Suprapubic skin (tissue), 4 donors: ENCODE data around the gene POLR3C. TPM values are rescaled to one million over a fixed set of nuclear protein-coding genes. Genes with fewer than 3 reads are reported as not detected.
"Not testable (repeated sequence)": the region's sequence is repeated elsewhere in the genome, so short reads cannot be mapped to it uniquely, and the experiment has no call there.

Experiments
- DNase-seq, 2 donors: peaks; one replicate each; pipeline ENCODE4 v3.0.0-alpha.2; 2019; ENCODE audit warnings: low spot score in 2 of 2
- H3K27ac ChIP-seq: fragments of 200-600 bp; sonication (generic); one replicate; pipeline ENCODE4 v1.5.1; 2019
- H3K27me3 ChIP-seq: fragments of 200-600 bp; sonication (generic); one replicate; pipeline ENCODE4 v1.5.1; 2019
- H3K36me3 ChIP-seq: fragments of 200-600 bp; sonication (generic); one replicate; pipeline ENCODE4 v1.5.1; 2019
- H3K4me1 ChIP-seq: fragments of 200-600 bp; sonication (generic); one replicate; pipeline ENCODE4 v1.5.1; 2019
- H3K4me3 ChIP-seq: fragments of 200-600 bp; sonication (generic); one replicate; pipeline ENCODE4 v1.5.1; 2019; ENCODE audit warnings: mild to moderate bottlenecking
- H3K9me3 ChIP-seq: fragments of 200-600 bp; sonication (generic); one replicate; pipeline ENCODE4 v1.5.1; 2019
- EP300 ChIP-seq: sonication (generic); formaldehyde crosslinking; IDR thresholded peaks from one replicate; pipeline ENCODE4 v1.6.1; 2017; ENCODE audit warnings: antibody characterized with exemption
- POLR2A ChIP-seq, 2 donors: fragments of 450-650 bp; IDR thresholded peaks; one replicate each; pipeline ENCODE4 v1.6.1; 2017; ENCODE audit warnings: antibody characterized with exemption in 2 of 2, mild to moderate bottlenecking in 2 of 2, moderate library complexity in 2 of 2
- POLR2AphosphoS5 ChIP-seq, 3 donors: sonication (generic); formaldehyde crosslinking; IDR thresholded peaks; one replicate each; pipeline ENCODE4 v1.6.1; 2017; ENCODE audit warnings: antibody characterized with exemption in 3 of 3
- WGBS: methylation state at CpG from one replicate; pipeline ENCODE4 v1.1.5; 2018; 5-methylcytosine and 5-hydroxymethylcytosine counted together
- total RNA-seq, 4 donors: library from RNA; depleted of rRNA; stranded (reverse); fragments of >200 nt; gene quantifications; one replicate each; pipeline ENCODE4 v1.1.0, GENCODE V29; 2016
- TF ChIP-seq, protein P1 (sequence below), 2 donors: fragments of 200-600 bp in 1 of 2; fragments of 450-650 bp in 1 of 2; sonication (generic) in 1 of 2; IDR thresholded peaks; one replicate each; pipeline ENCODE4 v1.5.1; 2016 to 2019; ENCODE audit warnings: antibody characterized with exemption in 2 of 2, mild to moderate bottlenecking in 1 of 2, moderate library complexity in 1 of 2

Gene POLR3C
- total RNA-seq, 4 donors from 2014 or later: 22.5 to 40.8 (median 24.8) TPM

DNA sequence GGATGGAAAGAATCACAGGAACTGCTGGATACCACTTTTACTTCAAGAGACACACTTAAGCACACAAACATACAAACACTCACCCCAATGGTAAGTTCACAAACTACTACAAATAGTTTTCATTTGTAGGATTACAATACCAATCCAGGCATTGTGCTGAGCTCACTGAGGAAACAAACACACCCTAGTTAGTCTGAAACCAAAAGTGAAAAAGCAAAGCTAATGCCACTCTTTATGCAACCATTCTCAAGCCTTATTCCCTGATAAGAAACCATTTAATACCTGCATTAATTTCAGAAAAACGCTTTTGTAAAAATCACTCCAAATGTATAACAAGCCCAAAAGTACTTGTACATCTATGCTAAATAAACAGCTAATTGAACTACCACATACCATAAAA, 38.5 kb upstream of the POLR3C start:
- DNase-seq: no peak
- WGBS: 86% methylated on average over 1 of the region's 1 CpG
- TF ChIP-seq, protein P1, sequence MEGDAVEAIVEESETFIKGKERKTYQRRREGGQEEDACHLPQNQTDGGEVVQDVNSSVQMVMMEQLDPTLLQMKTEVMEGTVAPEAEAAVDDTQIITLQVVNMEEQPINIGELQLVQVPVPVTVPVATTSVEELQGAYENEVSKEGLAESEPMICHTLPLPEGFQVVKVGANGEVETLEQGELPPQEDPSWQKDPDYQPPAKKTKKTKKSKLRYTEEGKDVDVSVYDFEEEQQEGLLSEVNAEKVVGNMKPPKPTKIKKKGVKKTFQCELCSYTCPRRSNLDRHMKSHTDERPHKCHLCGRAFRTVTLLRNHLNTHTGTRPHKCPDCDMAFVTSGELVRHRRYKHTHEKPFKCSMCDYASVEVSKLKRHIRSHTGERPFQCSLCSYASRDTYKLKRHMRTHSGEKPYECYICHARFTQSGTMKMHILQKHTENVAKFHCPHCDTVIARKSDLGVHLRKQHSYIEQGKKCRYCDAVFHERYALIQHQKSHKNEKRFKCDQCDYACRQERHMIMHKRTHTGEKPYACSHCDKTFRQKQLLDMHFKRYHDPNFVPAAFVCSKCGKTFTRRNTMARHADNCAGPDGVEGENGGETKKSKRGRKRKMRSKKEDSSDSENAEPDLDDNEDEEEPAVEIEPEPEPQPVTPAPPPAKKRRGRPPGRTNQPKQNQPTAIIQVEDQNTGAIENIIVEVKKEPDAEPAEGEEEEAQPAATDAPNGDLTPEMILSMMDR (IDR thresholded peaks at IDR 0.05): no peak
- TF ChIP-seq POLR2AphosphoS5 (IDR thresholded peaks at IDR 0.05): no peak
- no peak for TF ChIP-seq EP300
- no peak for TF ChIP-seq POLR2A (IDR thresholded peaks at IDR 0.05)
- H3K4me3 ChIP-seq: no peak overlapping the region
- H3K9me3 ChIP-seq: no peaks in the 10 kb centered on the region
- no peaks in the 10 kb centered on the region for H3K27me3 ChIP-seq
- peaks cover 7% of the 10 kb centered on the region for H3K36me3 ChIP-seq
- H3K4me1 ChIP-seq: peaks cover 4% of the 10 kb centered on the region
- H3K27ac ChIP-seq: no peak overlapping the region

DNA sequence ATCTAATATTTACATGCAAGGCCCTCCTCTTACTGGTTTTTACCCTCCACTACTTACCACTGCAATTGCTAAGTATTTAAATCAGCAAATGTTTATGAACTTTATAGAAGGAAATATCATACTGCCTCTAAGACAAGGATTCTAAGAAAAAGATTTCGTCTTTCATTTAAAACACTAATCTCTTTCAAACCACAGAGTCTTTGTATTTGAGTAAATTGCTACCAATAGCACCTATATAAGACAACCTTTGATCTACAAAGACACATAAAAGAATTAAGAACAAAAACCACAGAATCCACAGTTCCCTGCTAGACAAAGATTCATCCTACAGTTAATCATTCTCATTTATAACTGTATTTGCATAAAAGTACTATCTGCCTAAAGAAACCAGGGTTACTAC, 37.7 kb upstream of the POLR3C start:
- peaks cover 4% of the 10 kb centered on the region for H3K4me1 ChIP-seq
- no peak for DNase-seq
- H3K36me3 ChIP-seq: peaks cover 7% of the 10 kb centered on the region
- H3K27me3 ChIP-seq: no peaks in the 10 kb centered on the region
- 0% methylated on average over 1 of the region's 1 CpG for WGBS
- H3K27ac ChIP-seq: no peak overlapping the region
- TF ChIP-seq POLR2A (IDR thresholded peaks at IDR 0.05) (no peak), POLR2AphosphoS5 (IDR thresholded peaks at IDR 0.05) (no peak), EP300 (no peak)
- TF ChIP-seq, protein P1 (IDR thresholded peaks at IDR 0.05): no peak
- no peaks in the 10 kb centered on the region for H3K9me3 ChIP-seq
- H3K4me3 ChIP-seq: no peak overlapping the region

DNA sequence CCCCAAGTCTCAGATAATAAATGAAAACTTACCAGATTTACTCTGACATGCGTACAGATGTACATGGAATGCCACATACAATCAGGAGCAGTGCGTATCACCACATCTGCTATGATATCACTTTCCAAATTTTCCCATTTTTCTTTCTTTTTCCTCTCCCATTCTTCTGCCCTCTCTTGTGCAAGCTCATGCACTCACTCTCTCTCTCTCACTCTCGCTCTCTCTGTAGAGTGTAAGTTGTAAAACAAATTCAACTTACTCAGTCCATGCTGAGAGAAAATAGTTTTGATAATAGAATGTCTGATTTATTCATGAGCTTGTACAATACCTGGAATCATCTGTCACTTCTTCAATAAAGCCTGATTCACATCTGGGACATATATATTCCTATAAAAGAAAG, 35.4 kb upstream of the POLR3C start:
- 98% methylated on average over 3 of the region's 3 CpGs for WGBS
- no peaks in the 10 kb centered on the region for H3K9me3 ChIP-seq
- no peak for DNase-seq
- no peak overlapping the region for H3K27ac ChIP-seq
- peaks cover 4% of the 10 kb centered on the region for H3K4me1 ChIP-seq
- TF ChIP-seq, protein P1 (IDR thresholded peaks at IDR 0.05): no peak
- TF ChIP-seq EP300 (no peak), POLR2AphosphoS5 (IDR thresholded peaks at IDR 0.05) (no peak), POLR2A (IDR thresholded peaks at IDR 0.05) (no peak)
- H3K4me3 ChIP-seq: no peak overlapping the region
- H3K36me3 ChIP-seq: peaks cover 12% of the 10 kb centered on the region
- H3K27me3 ChIP-seq: no peaks in the 10 kb centered on the region

DNA sequence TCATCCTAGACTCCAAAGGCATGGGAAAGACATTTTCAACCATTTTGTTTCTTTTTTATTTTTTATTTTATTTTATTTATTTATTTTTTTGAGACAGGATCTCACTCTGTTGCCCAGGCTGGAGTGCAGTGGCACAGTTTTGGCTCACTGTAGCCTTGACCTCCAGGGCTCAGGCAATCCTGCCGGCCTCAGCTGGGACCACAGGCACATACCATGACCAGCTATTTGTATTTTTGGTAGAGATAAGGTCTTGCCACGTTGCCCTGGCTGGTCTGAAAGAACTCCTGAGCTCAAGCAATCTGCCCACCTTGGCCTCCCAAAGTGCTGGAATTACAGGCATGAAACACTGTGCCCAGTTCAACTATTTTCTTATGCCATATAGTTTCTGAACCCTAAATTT, 32.1 kb upstream of the POLR3C start:
- not testable (repeated sequence) for H3K27ac ChIP-seq, H3K4me1 ChIP-seq, H3K9me3 ChIP-seq, H3K27me3 ChIP-seq, H3K4me3 ChIP-seq, DNase-seq
- peaks cover 18% of the 10 kb centered on the region for H3K36me3 ChIP-seq
- WGBS: 94% methylated on average over 2 of the region's 2 CpGs

DNA sequence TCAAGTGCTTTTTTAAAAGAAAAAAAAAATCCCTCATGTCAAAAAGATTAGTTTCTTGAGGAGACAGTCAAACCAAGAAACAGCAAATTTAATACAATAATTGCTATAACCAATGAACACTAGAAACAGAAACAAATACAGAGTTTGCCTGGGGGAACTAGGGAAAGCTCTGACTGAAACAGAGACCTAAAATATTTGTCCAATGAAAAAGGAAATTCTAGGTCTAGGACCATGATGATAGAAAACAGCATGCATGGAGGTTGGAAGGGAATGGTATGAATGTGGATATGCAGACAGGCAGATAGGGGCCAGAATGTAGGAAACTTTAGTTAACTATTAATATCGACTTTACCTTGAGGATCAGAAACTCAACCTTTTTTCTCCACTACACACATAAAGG, 31.5 kb upstream of the POLR3C start:
- peaks cover 18% of the 10 kb centered on the region for H3K36me3 ChIP-seq
- no peak overlapping the region for H3K4me3 ChIP-seq
- H3K9me3 ChIP-seq: peaks cover 10% of the 10 kb centered on the region
- H3K27ac ChIP-seq: no peak overlapping the region
- no peak for DNase-seq
- TF ChIP-seq POLR2A (IDR thresholded peaks at IDR 0.05): no peak
- TF ChIP-seq EP300: no peak
- TF ChIP-seq, protein P1 (IDR thresholded peaks at IDR 0.05): no peak
- TF ChIP-seq POLR2AphosphoS5 (IDR thresholded peaks at IDR 0.05): no peak
- H3K4me1 ChIP-seq: no peaks in the 10 kb centered on the region
- 87% methylated on average over 1 of the region's 1 CpG for WGBS
- H3K27me3 ChIP-seq: no peaks in the 10 kb centered on the region

DNA sequence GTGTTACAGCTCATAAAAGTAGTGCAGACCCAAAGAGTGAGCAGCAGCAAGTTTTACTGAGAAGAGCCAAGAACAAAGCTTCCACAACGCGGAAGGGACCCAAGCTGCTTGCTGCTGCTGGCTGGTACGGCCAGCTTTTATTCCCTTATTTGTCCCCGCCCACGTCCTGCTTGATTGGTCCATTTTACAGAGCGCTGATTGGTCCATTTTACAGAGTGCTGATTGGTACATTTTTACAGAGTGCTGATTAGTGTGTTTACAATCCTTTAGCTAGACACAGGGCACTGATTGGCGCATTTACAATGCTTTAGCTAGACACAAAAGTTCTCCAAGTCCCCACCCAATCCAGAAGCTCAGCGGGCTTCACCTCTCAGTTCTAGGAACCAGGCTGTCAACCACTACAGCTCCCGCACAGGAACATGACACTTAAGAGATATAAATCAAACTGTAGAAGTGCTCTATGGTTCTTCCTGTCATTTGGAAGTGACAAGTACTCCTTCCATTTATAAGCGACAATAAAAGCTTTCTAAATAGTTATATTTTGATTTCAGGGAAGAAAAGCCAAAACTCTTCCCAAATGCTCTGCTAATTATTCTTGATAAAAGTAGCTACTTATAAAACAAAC, 28.6 kb upstream of the POLR3C start:
- H3K4me3 ChIP-seq: no peak overlapping the region
- TF ChIP-seq POLR2AphosphoS5 (IDR thresholded peaks at IDR 0.05): no peak
- TF ChIP-seq EP300: no peak
- TF ChIP-seq POLR2A (IDR thresholded peaks at IDR 0.05): no peak
- TF ChIP-seq, protein P1 (IDR thresholded peaks at IDR 0.05): no peak
- H3K27me3 ChIP-seq: no peaks in the 10 kb centered on the region
- peaks cover 10% of the 10 kb centered on the region for H3K9me3 ChIP-seq
- 98% methylated on average over 10 of the region's 10 CpGs for WGBS
- H3K36me3 ChIP-seq: peaks cover 11% of the 10 kb centered on the region
- no peak overlapping the region for H3K27ac ChIP-seq
- H3K4me1 ChIP-seq: peaks cover 2% of the 10 kb centered on the region
- no peak for DNase-seq
